Dendritic cell treated with granulocyte-macrophage colony-stimulating factor and Interleukin-4, amounts not matched to agents 40 ng/mL and 50 ng/mL, for 4 days (primary cell): ENCODE data around the gene RELCH.
A peak's percentile ranks its signal among the peaks of the same experiment; 100 is the strongest.

Experiments used
- H3K27ac Mint-ChIP-seq: one replicate; pipeline ENCODE4 v1.8.0; 2022; ENCODE audit warnings: mild to moderate bottlenecking, mixed read lengths
- H3K27me3 Mint-ChIP-seq: one replicate; pipeline ENCODE4 v1.8.0; 2022; ENCODE audit warnings: mild to moderate bottlenecking, mixed read lengths
- H3K36me3 Mint-ChIP-seq: one replicate; pipeline ENCODE4 v1.8.0; 2022; ENCODE audit warnings: low read depth, mixed read lengths
- H3K4me1 Mint-ChIP-seq: one replicate; pipeline ENCODE4 v1.8.0; 2022; ENCODE audit warnings: low read depth, mixed read lengths
- H3K4me3 Mint-ChIP-seq: one replicate; pipeline ENCODE4 v1.8.0; 2022; ENCODE audit warnings: mild to moderate bottlenecking, moderate library complexity, mixed read lengths
- H3K9me3 Mint-ChIP-seq: one replicate; pipeline ENCODE4 v1.8.0; 2022; ENCODE audit warnings: mixed read lengths
- intact Hi-C: fragments of 100-400 bp; cut with micrococcal nuclease; formaldehyde crosslinking; loops from one replicate; pipeline ENCODE4 v1.15.0; 2022

The RELCH gene

GRCh38 chr18:62289047-62289446 is 102.0 kb downstream of the RELCH start:
- H3K27me3 Mint-ChIP-seq: no peaks in the 10 kb centered on the region
- peaks cover 17% of the 10 kb centered on the region for H3K36me3 Mint-ChIP-seq
- peak overlapping the region; percentile 93 for H3K27ac Mint-ChIP-seq
- no peak overlapping the region for H3K4me3 Mint-ChIP-seq
- intact Hi-C loops: no loop called here
- H3K4me1 Mint-ChIP-seq: peaks cover 46% of the 10 kb centered on the region
- no peaks in the 10 kb centered on the region for H3K9me3 Mint-ChIP-seq

GRCh38 chr18:62294073-62294472 is 107.0 kb downstream of the RELCH start:
- Mint-ChIP-seq H3K4me3 (no peak overlapping the region), H3K4me1 (peaks cover 34% of the 10 kb centered on the region), H3K27ac (no peak overlapping the region), H3K27me3 (no peaks in the 10 kb centered on the region), H3K9me3 (no peaks in the 10 kb centered on the region), H3K36me3 (peaks cover 16% of the 10 kb centered on the region)
- intact Hi-C loops: no loop called here

GRCh38 chr18:62300359-62300963 is 113.4 kb downstream of the RELCH start:
- no peak overlapping the region for H3K4me3 Mint-ChIP-seq
- peaks cover 36% of the 10 kb centered on the region for H3K4me1 Mint-ChIP-seq
- no peak overlapping the region for H3K27ac Mint-ChIP-seq
- peaks cover 76% of the 10 kb centered on the region for H3K36me3 Mint-ChIP-seq
- no peaks in the 10 kb centered on the region for H3K9me3 Mint-ChIP-seq
- intact Hi-C loops: no loop called here
- no peaks in the 10 kb centered on the region for H3K27me3 Mint-ChIP-seq

- H3K36me3 Mint-ChIP-seq: peaks cover 80% of the 10 kb centered on the region
- no peak overlapping the region for H3K27ac Mint-ChIP-seq
- H3K4me3 Mint-ChIP-seq: no peak overlapping the region
- H3K4me1 Mint-ChIP-seq: peaks cover 34% of the 10 kb centered on the region
- intact Hi-C loops: no loop called here
- H3K27me3 Mint-ChIP-seq: no peaks in the 10 kb centered on the region
- H3K9me3 Mint-ChIP-seq: no peaks in the 10 kb centered on the region
Observed at GRCh38 chr18:62301322-62301721, 114.3 kb downstream of the RELCH start.

GRCh38 chr18:62312851-62313250 is 125.8 kb downstream of the RELCH start:
- intact Hi-C loops: loop anchor here (10.0 kb wide), 1 partner anchor 252 kb away; no protein-coding TSS in a partner anchor
- H3K4me1 Mint-ChIP-seq: no peaks in the 10 kb centered on the region
- no peaks in the 10 kb centered on the region for H3K9me3 Mint-ChIP-seq
- no peak overlapping the region for H3K27ac Mint-ChIP-seq
- H3K27me3 Mint-ChIP-seq: peaks cover 14% of the 10 kb centered on the region
- H3K36me3 Mint-ChIP-seq: peaks cover 23% of the 10 kb centered on the region
- H3K4me3 Mint-ChIP-seq: no peak overlapping the region

- Mint-ChIP-seq H3K27me3 (peaks cover 37% of the 10 kb centered on the region), H3K27ac (no peak overlapping the region), H3K36me3 (no peaks in the 10 kb centered on the region), H3K4me3 (no peak overlapping the region), H3K4me1 (peaks cover 3% of the 10 kb centered on the region), H3K9me3 (no peaks in the 10 kb centered on the region)
- intact Hi-C loops: loop anchor here (10.0 kb wide), 1 partner anchor 246 kb away; no protein-coding TSS in a partner anchor
Observed at GRCh38 chr18:62318228-62319180, 131.4 kb downstream of the RELCH start.

- no peaks in the 10 kb centered on the region for H3K9me3 Mint-ChIP-seq
- H3K27ac Mint-ChIP-seq: no peak overlapping the region
- H3K4me3 Mint-ChIP-seq: no peak overlapping the region
- no peaks in the 10 kb centered on the region for H3K36me3 Mint-ChIP-seq
- H3K4me1 Mint-ChIP-seq: peaks cover 22% of the 10 kb centered on the region
- intact Hi-C loops: no loop called here
- peaks cover 48% of the 10 kb centered on the region for H3K27me3 Mint-ChIP-seq
Observed at GRCh38 chr18:62321201-62321600, 134.1 kb downstream of the RELCH start.

- no peak overlapping the region for H3K4me3 Mint-ChIP-seq
- no peaks in the 10 kb centered on the region for H3K9me3 Mint-ChIP-seq
- peaks cover 42% of the 10 kb centered on the region for H3K4me1 Mint-ChIP-seq
- peaks cover 61% of the 10 kb centered on the region for H3K27me3 Mint-ChIP-seq
- H3K27ac Mint-ChIP-seq: no peak overlapping the region
- intact Hi-C loops: loop anchor here (1.0 kb wide), 1 partner anchor 9 kb away; no protein-coding TSS in a partner anchor
- H3K36me3 Mint-ChIP-seq: no peaks in the 10 kb centered on the region
Observed at GRCh38 chr18:62323483-62324180, 136.6 kb downstream of the RELCH start.

- intact Hi-C loops: loop anchor here (1.0 kb wide), 1 partner anchor 8 kb away; no protein-coding TSS in a partner anchor
- Mint-ChIP-seq H3K27ac (peak overlapping the region; percentile 9), H3K27me3 (peaks cover 66% of the 10 kb centered on the region), H3K9me3 (no peaks in the 10 kb centered on the region), H3K4me3 (peak overlapping the region; percentile 76), H3K36me3 (no peaks in the 10 kb centered on the region), H3K4me1 (peaks cover 49% of the 10 kb centered on the region)
Observed at GRCh38 chr18:62324181-62324828, 137.2 kb downstream of the RELCH start.

- intact Hi-C loops: loop anchor here (1.0 kb wide), 1 partner anchor 7 kb away; no protein-coding TSS in a partner anchor
- Mint-ChIP-seq H3K9me3 (no peaks in the 10 kb centered on the region), H3K4me3 (peak within 1 kb of the TSS; percentile 76), H3K4me1 (peaks cover 57% of the 10 kb centered on the region), H3K27ac (peak within 1 kb of the TSS; percentile 9), H3K36me3 (no peaks in the 10 kb centered on the region), H3K27me3 (peaks cover 71% of the 10 kb centered on the region)
Observed at GRCh38 chr18:62324917-62325805, 138.1 kb downstream of the RELCH start, which contains the start of gene TNFRSF11A. TNFRSF11A (plus strand) TSS chr18:62325310; CDS start chr18:62325353, 43 bp downstream.

- no peaks in the 10 kb centered on the region for H3K9me3 Mint-ChIP-seq
- intact Hi-C loops: no loop called here
- peaks cover 64% of the 10 kb centered on the region for H3K4me1 Mint-ChIP-seq
- H3K4me3 Mint-ChIP-seq: peak overlapping the region; percentile 70
- peak overlapping the region; percentile 9 for H3K27ac Mint-ChIP-seq
- H3K36me3 Mint-ChIP-seq: no peaks in the 10 kb centered on the region
- H3K27me3 Mint-ChIP-seq: peaks cover 75% of the 10 kb centered on the region
Observed at GRCh38 chr18:62325806-62326645, 139.0 kb downstream of the RELCH start.
